Prostate gland (tissue), 2 donors: ENCODE measurements around the gene H6PD.

Experiments
- CTCF ChIP-seq, 4 experiments: fragments of 200-600 bp in 2 of 4; fragments of 450-650 bp in 2 of 4; sonication (generic) in 2 of 4; IDR thresholded peaks; 1 replicate in 3 of 4; 2 replicates in 1 of 4; pipeline ENCODE4 v1.5.1; 2016 to 2019; ENCODE audit warnings: antibody characterized with exemption in 4 of 4, mild to moderate bottlenecking in 2 of 4, moderate library complexity in 2 of 4
- POLR2A ChIP-seq: fragments of 450-650 bp; IDR thresholded peaks from one replicate; pipeline ENCODE4 v1.6.1; 2016; ENCODE audit warnings: antibody characterized with exemption, mild to moderate bottlenecking

GRCh38 chr1:9271861-9272595 is 37.5 kb downstream of the H6PD start:
- TF ChIP-seq CTCF (IDR thresholded peaks at IDR 0.05) (no peak), POLR2A (no peak)
